ENCODE data around the gene THOP1. TPM values are rescaled to one million over a fixed set of nuclear protein-coding genes. Genes with fewer than 3 reads are reported as not detected.

Gene THOP1
- total RNA-seq: 29.1 TPM

DNA sequence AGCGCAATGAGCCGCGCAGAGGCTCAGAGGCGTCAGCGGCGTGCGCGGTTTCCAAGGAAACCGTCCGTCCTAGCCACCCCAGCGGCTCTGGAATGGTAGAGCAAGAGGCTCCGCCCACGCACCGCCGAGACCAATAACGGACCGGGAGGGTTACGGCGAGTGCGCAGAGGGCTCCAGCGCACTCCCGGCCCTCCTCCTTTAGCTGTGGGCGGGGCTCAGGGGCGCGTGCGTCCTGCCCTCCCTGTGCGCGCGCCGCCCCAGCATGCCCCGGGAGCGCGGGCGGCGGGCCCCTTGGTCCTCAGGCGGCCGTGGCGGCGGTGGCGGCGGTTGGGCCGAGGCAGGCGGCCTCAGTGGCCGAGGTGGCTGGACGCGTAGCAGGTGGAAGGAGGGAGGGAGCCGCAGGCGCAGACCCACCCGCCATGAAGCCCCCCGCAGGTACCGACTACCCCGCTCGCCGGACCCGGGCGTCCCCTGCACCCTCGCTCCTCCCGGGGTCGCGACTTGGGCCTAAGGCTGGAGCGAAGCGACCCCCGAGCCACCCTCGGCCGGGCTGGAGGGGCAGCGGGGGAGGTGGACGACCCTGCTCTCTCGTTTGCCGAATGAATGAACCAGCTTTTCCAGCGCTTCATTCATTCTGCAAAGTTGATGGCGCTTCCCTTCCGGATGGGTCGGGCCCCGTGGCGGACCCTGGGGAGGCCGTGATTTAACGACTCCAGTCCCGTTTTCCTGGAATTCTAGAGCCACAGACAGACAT, at the start of gene THOP1:
THOP1 (plus strand) TSS at position 260 of the 754 bp plus-strand sequence; CDS start at position 420, 160 bp downstream.
- intact Hi-C loops (cut with DNase I): no loop called here
- ATAC-seq (peak; percentile 96), DNase-seq (ENCODE audit: low spot score) (peak; percentile 99)

DNA sequence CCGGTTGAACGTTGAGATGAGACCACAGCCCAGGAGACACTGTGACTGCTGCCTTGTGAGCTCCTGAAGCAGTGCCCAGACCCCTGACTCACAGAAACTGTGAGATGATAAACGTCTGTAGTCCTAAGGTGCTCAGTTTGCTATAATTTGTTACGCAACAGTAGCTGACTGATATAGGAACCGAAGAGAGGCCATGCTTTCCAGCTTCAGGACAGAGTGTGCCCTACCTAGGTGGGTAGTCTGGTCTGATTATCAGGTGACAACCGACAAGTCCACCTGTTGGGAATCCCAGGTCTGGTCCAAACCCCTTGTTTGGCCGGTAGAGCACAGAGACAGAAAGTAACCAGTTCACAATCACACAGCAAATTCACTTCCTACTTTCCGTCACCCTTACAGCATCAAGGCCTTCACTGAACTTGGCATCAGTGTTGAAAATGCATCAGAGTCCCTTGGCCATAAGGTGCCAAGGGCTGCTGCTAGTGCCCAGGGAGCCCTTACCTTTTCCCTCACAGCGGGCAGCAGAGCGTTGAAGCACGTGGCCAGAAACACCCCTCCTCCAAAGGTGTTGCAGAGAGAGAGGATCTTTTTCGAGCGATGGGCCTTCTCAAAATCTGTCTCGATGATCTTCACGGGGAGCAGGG, 48.6 kb upstream of the THOP1 start:
- intact Hi-C loops (cut with DNase I): no loop called here
- DNase-seq (ENCODE audit: low spot score) (no peak), ATAC-seq (no peak)

DNA sequence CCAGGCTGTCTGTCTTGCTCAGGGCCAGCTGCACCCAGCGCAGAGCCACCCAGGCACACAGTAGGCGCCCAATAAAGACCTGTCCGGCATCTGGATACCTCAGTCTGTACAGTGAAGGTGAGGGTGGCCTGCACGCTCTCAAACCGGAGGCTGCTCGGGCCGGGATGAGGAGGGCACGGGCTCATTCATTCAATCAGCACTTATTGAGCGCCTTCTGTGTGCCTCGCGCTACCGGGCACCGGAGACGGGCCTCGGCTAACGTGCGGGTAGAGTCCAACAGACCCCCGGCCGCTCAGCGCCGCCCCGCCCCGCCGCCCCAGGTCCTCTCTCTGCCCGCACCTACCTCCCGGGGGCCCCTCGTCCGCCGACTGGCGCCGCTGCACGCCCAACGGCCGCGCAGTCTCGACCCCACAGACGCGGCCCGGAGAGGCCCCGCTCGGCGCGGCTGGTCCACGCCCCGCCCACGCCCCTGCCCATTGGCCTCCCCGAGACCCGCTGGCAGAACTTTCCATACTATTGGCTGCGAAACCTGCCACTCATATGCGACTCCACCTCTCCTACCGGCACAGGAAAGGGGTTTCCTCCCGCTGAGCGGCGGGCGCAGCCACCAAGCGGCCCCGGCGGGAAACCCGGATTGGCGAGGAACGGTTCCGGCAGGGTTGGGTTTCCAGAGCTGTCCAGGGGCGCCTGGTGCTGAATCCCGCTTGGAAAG, 45.5 kb upstream of the THOP1 start, which contains the start of gene SLC39A3:
SLC39A3 (minus strand) TSS at position 416 of the 712 bp plus-strand sequence. CDS start 2,760 bp downstream, outside the sequence.
- peak; percentile 100 for ATAC-seq
- DNase-seq (ENCODE audit: low spot score): peak; percentile 100
- intact Hi-C loops (cut with DNase I): no loop called here

DNA sequence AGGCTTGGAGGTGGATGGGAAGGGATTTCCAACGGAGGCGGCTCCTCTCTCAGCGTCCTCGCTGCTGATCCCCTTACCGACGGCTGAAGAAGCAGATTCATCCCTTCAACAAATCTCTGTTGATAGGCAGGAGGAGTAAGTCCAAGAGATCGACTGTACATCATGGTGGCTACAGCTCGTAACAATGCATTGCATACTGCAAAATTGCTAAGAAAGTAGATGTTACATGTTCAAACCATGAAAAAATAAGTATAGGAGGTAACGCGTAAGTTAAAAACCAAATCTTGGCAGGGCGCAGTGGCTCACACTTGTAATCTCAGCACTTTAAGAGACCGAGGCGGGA, 45.0 kb upstream of the THOP1 start:
- DNase-seq (ENCODE audit: low spot score) (no peak), ATAC-seq (no peak)
- intact Hi-C loops (cut with DNase I): no loop called here

DNA sequence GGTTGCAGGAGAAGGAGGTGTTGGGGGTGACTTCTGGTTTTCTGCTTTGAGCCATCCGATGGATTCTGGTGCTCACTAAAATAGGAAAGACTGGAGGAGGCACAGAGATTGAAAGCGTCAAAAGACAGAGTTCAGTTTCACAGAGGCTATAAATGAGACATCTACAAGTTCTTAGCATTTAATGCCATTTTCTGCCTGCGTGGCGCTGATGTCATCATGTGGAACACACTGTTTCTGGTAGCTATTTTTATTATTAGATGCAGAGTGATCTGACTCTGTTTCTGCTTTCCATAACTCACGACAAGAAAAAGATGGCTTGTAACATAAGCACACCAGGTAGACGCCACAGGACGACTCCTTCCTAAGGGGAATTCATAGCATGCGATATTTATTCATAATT, 42.2 kb upstream of the THOP1 start:
- ATAC-seq: no peak
- intact Hi-C loops (cut with DNase I): no loop called here
- no peak for DNase-seq (ENCODE audit: low spot score)

DNA sequence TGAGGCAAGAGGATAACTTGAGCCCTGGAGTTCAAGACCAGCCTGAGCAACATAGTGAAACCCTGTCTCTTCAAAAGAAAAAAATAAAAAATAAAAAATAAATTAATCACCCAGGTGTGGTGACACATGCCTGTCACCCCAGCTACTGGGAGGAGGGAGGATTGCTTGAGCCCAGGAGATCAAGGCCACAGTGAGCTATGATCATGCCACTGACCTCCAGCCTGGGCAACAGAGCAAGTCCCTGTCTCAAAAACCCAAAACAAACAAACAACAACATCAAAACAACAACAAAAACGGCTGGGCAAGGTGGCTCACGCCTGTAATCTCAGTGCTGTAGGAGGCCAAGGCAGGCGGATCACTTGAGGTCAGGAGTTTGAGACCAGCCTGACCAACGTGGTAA, 41.2 kb upstream of the THOP1 start:
- DNase-seq (ENCODE audit: low spot score): no peak
- intact Hi-C loops (cut with DNase I): no loop called here
- no peak for ATAC-seq

DNA sequence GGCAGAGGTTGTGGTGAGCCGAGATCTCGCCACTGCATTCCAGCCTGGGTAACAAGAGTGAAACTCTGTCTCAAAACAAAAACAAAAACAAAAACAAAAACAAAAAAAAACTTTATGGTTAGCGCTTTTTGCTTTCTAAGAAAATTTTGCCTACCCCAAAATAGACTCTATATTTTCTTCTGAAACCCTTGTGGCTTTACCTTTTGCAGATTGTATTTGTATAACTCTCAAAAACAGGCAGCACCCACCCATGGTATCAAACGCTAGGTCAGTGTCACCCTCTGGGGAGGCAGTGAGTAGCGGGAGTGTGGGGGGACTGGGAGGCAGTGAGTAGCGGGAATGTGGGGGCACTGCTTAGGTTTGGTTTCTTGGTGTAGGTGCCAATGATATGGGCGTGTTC, 38.0 kb upstream of the THOP1 start:
- intact Hi-C loops (cut with DNase I): loop anchor here (5.0 kb wide), 1 partner anchor 1485 kb away; no protein-coding TSS in a partner anchor
- DNase-seq (ENCODE audit: low spot score): no peak
- ATAC-seq: no peak

DNA sequence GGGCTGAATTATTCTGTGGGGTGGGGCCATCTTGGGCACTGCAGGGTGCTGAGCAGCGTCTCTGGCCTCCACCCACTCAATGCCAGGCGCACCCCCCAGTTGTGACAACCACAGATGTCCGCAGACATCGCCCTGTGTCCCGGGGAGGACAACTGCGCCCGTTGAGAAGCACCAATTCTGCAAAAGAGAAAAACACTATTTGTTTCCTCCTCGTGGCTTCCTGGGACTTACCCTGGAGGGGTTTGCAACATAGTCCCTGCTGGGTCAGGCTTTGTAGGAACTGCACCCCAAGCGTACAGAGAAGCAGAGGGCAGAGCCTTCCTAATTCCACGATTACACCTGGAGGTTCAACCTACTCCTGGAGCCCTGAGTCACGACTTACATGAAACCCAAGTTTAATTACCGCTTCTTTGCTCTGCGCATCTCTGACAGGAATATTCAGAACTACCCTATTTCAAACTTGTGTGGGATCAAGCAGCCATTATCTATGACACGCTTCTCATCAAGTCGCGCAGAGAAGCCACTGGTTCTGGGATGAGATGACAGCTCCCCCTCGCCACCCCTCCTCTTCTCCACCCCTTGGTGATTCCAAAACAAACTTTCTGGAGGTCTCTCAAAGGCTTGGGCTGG, 34.4 kb upstream of the THOP1 start:
- ATAC-seq: no peak
- no peak for DNase-seq (ENCODE audit: low spot score)
- intact Hi-C loops (cut with DNase I): loop anchor here (5.0 to 10.0 kb wide), 2 partner anchors 106 to 1754 kb away; no protein-coding TSS in a partner anchor

DNA sequence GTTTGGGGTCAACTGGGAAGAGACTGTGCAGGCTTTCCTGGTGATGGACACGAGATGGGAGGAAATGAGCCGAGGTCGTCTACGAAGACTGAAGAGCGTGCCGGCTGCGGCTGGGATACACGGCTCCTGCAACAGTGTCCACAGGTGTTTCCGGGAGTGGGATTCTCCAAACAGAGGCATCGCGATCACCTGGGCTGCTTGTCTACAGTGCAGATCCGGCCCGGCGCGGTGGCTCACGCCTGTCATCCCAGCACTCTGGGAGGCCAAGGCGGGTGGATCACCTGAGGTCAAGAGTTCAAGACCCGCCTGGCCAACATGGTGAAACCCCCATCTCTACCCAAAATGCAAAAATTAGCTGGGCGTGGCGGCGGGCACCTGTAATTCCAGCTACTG, 33.9 kb upstream of the THOP1 start:
- intact Hi-C loops (cut with DNase I): loop anchor here (5.0 to 10.0 kb wide), 2 partner anchors 107 to 1754 kb away; no protein-coding TSS in a partner anchor
- DNase-seq (ENCODE audit: low spot score) (no peak), ATAC-seq (no peak)

DNA sequence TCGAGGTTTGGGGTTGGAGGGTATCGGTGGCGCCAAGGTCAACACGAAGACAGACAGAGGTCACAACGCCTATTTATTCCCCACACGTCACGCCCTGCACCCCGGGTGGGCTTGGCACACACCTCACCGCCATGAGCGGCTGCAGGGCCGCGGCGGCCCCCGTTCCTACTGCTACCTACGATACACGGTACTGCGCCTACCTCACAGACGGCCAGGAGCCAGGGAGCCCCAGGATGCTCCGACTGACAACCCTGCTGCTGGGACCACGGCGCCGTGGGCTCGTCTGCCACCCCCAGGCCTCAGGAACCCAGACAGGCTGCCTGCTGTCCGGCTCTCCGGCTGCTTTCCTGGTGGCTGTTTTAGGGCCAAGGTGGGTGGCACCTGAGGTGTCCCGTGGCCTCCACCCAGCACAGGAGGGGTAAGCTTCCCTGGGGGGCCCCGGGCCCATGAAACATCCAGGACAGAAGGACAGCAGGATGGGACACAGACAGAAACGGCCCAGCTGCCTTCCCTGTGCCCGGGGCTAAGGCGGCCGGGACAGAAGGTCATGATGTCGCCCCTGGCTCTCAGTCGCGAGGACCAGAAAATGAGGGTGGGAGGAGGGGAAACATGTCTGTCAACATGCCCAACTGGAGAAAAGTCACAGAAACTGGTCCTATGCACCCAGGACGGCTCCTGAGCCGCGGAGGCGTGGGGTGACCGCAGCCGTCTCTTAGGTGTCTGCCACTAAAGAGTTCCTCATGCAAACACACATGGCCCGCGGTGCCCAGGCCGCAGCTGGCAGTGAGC, 30.4 kb upstream of the THOP1 start:
- intact Hi-C loops (cut with DNase I): loop anchor here (5.0 to 10.0 kb wide), 2 partner anchors 110 to 1758 kb away; no protein-coding TSS in a partner anchor
- DNase-seq (ENCODE audit: low spot score): no peak
- no peak for ATAC-seq

DNA sequence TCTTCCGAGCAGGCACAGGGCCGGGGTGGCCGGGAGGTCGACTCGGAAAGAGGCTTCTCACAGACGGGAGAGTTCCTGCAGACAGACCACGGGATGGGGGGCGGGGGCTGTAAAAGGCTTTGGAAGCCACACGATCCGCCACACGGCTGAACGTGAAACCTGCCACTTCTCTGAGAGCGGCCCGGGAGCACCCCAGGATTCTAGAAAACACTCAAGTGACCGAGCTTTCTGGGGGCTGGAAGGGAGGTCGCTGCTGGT, 29.9 kb upstream of the THOP1 start:
- intact Hi-C loops (cut with DNase I): loop anchor here (10.0 kb wide), 1 partner anchor 111 kb away; no protein-coding TSS in a partner anchor
- DNase-seq (ENCODE audit: low spot score): no peak
- ATAC-seq: no peak

DNA sequence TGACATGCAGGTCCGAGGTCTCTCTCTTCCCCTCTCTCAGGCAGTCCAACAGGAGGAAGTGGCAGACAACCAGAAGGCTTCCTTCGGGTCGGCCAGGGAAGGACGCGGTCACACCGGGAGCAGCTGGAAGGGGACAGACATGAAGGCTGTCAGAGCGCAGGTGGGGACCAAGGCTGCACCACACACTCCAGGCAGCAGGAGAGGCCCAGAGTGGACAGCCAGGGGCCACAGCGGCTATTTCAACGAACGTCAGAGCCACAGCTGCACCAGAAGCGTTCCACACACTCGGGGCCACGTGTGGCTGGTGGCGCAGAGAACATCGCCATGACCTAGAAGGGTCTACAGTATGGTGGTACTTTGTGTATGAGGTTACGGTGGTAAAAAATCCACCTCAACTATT, 29.5 kb upstream of the THOP1 start:
- DNase-seq (ENCODE audit: low spot score) (no peak), ATAC-seq (no peak)
- intact Hi-C loops (cut with DNase I): loop anchor here (10.0 kb wide), 1 partner anchor 111 kb away; no protein-coding TSS in a partner anchor

DNA sequence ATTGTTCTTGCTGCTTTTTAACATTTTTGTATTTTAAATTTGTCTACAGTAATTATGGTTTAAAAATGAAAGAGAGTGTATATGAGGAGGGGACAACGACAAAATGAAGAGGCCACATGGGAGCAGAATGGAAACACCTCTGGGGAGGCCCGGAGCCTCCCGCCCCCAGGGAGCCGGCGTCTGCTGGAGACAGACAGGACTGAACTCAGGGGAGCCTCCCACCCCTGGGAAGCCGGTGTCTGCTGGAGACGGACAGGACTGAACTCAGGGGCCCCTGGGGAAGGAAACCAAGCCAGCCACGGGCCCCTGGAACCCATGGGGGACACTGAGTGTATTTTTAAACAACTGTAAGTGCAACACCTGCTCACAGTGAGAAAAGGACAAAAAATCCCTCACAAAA, 28.8 kb upstream of the THOP1 start:
- ATAC-seq (no peak), DNase-seq (ENCODE audit: low spot score) (no peak)
- intact Hi-C loops (cut with DNase I): loop anchor here (10.0 kb wide), 1 partner anchor 112 kb away; no protein-coding TSS in a partner anchor

DNA sequence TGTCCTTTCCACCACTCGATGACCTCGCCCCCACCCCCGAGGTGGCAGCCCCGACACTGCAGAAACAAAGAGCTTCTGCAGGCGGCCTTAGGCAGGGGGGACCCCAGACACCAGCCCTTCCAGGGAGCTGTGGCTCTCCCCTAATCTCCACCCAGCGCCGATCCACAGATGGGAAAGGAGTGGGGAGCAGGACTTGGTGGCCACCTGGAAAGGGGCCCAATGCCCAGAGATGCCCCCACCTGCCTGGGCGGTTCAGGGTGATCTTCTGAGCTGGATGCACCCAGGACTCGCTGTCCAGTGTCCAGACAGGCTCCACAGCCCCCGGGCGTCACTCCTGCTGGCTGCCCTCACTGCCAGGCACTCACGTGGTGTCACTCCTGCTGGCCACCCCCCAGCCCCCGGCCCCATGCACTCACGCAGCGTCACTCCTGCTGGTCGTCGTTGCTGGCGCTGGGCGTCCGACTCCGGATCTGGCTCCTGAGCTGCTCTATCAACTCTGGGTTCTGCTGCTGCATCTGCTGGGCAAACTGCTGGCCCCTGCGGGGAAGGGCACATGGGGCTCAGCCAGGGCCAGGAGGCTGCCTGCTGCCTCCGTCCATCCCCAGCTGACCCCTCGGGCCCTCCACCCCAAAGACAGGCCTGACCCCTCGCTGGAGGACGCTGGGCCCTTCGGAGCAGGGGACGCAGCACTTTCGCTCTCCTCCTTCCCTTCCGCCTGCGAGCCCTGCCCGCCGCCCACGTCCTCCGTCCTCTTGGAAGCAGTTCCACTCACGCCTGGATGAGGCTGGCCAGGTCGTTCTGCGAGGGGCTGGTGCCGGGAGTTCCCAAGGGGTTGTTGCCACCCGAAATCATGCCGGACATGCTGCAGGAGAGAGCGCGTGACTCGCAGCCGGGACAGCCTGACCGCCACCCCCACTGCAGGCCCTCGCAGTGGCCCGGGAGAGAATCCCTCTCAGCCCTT, 28.1 kb upstream of the THOP1 start:
- intact Hi-C loops (cut with DNase I): loop anchor here (10.0 kb wide), 1 partner anchor 112 kb away; no protein-coding TSS in a partner anchor
- ATAC-seq: no peak

DNA sequence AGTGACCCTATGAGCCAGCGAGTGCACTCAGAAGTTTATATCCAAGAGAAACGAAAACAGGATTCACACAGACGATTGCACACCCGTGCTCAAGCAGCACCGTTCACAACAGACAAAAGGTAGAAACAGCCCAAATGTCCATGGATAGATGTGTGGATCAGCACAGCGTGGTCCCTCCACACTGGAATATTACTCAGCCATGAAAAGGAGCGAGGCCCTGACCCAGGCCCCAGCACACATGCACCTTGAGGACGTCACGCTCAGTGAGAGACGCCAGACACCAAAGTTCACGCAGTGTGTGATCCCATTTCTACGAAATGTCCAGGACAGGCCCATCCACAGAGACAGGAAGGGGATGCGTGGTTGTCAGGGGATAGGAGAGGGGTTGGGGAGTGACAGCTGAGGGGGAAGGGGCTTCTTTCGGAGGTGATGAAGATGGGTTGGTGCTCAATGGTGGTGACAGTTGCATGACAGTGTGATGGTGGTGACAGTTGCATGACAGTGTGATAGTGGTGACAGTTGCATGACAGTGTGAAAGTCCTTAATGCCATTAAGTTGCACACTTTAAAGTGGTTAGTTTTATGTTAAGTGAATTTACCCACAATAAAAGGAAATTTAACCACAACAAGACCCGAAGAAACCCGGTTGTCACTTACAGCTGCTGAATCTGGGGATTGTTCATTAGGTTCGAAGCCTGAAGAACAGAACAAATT, 26.5 kb upstream of the THOP1 start:
- DNase-seq (ENCODE audit: low spot score): no peak
- intact Hi-C loops (cut with DNase I): loop anchor here (10.0 kb wide), 1 partner anchor 114 kb away; no protein-coding TSS in a partner anchor
- ATAC-seq: no peak

More for the DNA sequence above, 28.1 kb upstream of the THOP1 start:
- no peak for DNase-seq (ENCODE audit: low spot score)

DNA sequence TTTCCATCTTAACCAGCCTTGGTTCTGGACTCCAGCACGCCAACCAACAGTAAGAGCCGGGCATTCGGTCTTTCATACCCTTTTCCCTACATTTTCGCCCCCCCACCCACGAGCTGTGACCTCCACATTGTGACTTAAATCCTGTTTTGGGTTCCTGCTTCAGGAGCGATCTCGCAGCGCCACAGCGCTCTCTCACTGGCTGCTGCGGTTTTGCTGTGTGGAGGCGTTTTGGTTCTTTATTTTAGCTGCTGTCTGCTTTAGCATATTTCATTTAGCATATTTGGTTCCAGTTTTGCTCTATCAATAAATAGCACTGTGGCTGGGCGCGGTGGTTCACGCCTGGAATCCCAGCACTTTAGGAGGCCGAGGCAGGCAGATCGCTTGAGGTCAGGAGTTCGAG, 25.9 kb upstream of the THOP1 start:
- intact Hi-C loops (cut with DNase I): loop anchor here (10.0 kb wide), 1 partner anchor 115 kb away; no protein-coding TSS in a partner anchor
- ATAC-seq (no peak), DNase-seq (ENCODE audit: low spot score) (no peak)

DNA sequence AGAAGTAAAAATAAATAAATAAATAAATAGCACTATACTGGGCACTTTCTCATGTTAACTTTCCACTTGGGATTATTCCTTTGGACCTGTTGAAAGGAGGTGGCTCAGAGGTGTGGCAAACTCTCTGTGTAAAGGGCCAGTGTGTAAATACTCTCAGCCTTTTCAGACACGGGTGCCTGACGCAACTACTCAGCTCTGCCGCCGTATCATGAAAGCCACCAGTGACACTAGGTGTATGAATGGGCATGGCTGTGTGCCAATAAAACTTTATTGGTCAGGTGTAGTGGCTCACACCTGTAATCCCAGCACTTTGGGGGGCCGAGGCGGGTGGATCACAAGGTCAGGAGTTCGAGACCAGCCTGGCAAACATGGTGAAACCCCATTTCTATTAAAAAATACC, 25.3 kb upstream of the THOP1 start:
- ATAC-seq (no peak), DNase-seq (ENCODE audit: low spot score) (no peak)

More for the DNA sequence above, 25.3 kb upstream of the THOP1 start:
- intact Hi-C loops (cut with DNase I): loop anchor here (10.0 kb wide), 1 partner anchor 115 kb away; no protein-coding TSS in a partner anchor
